Adrenal gland (tissue), 12 donors: Measurements from ENCODE around the gene KIDINS220. TPM values are rescaled to one million over a fixed set of nuclear protein-coding genes. Genes with fewer than 3 reads are reported as not detected.

ENCODE experiments used
- DNase-seq, 7 donors: peaks; one replicate each; pipeline ENCODE4 v3.0.0-alpha.2; 2019 to 2020
- H3K27ac ChIP-seq, 5 donors: fragments of 200-600 bp; sonication (generic) in 4 of 5; 1 replicate in 3 of 5; 2 replicates in 2 of 5; pipeline versions ENCODE4 v1.5.1 to v1.8.0; 2016 to 2020; ENCODE audit warnings: mild to moderate bottlenecking in 1 of 5
- H3K27me3 ChIP-seq: fragments of 200-600 bp; 2 replicates; pipeline ENCODE4 v1.8.0; 2021
- H3K36me3 ChIP-seq, 2 donors: fragments of 200-600 bp; replicated peaks in 1 of 2; 1 replicate in 1 of 2; 2 replicates in 1 of 2; pipeline versions ENCODE4 v1.5.1 to v1.8.0; 2018 to 2022
- H3K4me1 ChIP-seq, 2 donors: fragments of 200-600 bp; replicated peaks in 1 of 2; 1 replicate in 1 of 2; 2 replicates in 1 of 2; pipeline versions ENCODE4 v1.5.1 to v1.8.0; 2018 to 2021
- H3K4me3 ChIP-seq, 4 donors: fragments of 200-600 bp; sonication (generic) in 3 of 4; one replicate each; pipeline ENCODE4 v1.5.1; 2016 to 2018
- H3K9me3 ChIP-seq, 3 donors: fragments of 200-600 bp; sonication (generic) in 1 of 3; replicated peaks in 1 of 3; 1 replicate in 2 of 3; 2 replicates in 1 of 3; pipeline versions ENCODE4 v1.5.1 to v1.8.0; 2016 to 2021
- CTCF ChIP-seq, 6 experiments: fragments of 450-650 bp in 4 of 6; fragments of 200-600 bp in 2 of 6; sonication (generic) in 1 of 6; IDR thresholded peaks; 1 replicate in 5 of 6; 2 replicates in 1 of 6; pipeline versions ENCODE4 v1.5.1 to v1.8.0; 2016 to 2021; ENCODE audit warnings: antibody characterized with exemption in 6 of 6, mild to moderate bottlenecking in 2 of 6, moderate library complexity in 1 of 6
- POLR2A ChIP-seq, 2 donors: fragments of 450-650 bp; IDR thresholded peaks; one replicate each; pipeline ENCODE4 v1.6.1; 2017; ENCODE audit warnings: antibody characterized with exemption in 2 of 2, mild to moderate bottlenecking in 2 of 2, moderate library complexity in 1 of 2
- WGBS, 4 donors: extraction: QIAGEN DNeasy Blood & Tissue Kit in 2 of 4; methylation state at CpG; one replicate each; pipeline versions ENCODE4 v1.1.5 to v1.1.7; 2013 to 2017; 5-methylcytosine and 5-hydroxymethylcytosine counted together
- intact Hi-C, 2 donors: fragments of 100-400 bp; cut with DNase I; formaldehyde crosslinking; loops; one replicate each; pipeline versions ENCODE4 v1.14.1 to v1.15.0; 2022 to 2023
- polyA plus RNA-seq, 3 donors: library from polyadenylated mRNA; stranded (reverse); fragments of 200-250 nt in 2 of 3; fragments of 350-450 nt in 1 of 3; fragmentation: Illumina TruSeq in 1 of 3; extraction: RNeasy Lipid Tissue Mini Kit (QIAGEN cat#74804) in 1 of 3; gene quantifications; one replicate each; pipeline ENCODE4 v1.2.3, GENCODE V29; 2013 to 2014
- total RNA-seq, 9 donors: library from RNA; depleted of rRNA in 4 of 9; stranded (reverse); fragments of >200 nt in 4 of 9; fragments of 120-200 nt in 1 of 9; fragmentation: NEBNext Ultra II Directional in 1 of 9; extraction: Animal tissue kit (Norgen Biotek cat#: 25700) in 1 of 9; gene quantifications; one replicate each; pipeline versions ENCODE4 v1.1.0 to v1.2.4, GENCODE V29; 2013 to 2023
- donor health status: healthy with polysubstance abuse.
- donor health status: Bipolar disorder and iron deficiency.
- donor health status: DM: yes; HTN: yes; CAD: no.
- donor health status: DM: no; HTN: no; CAD: no.
- donor health status: DM: no; HTN: no; CAD: no.
- donor health status: DM: yes; HTN: yes; CAD: no.

The KIDINS220 gene
- total and polyA plus RNA-seq, 12 donors, result 17.1 to 162 (median 58.3) TPM

GRCh38 chr2:8752385-8752784 lies 85.0 kb downstream of the KIDINS220 start:
- Histone ChIP-seq H3K4me1 (no peaks in the 10 kb centered on the region), H3K4me3 (no peak overlapping the region), H3K27ac (no peak overlapping the region), H3K27me3 (no peaks in the 10 kb centered on the region), H3K36me3 (no peaks in the 10 kb centered on the region), H3K9me3 (no peaks in the 10 kb centered on the region)
- intact Hi-C loops, result loop anchor here in 1 of 2 donors (10.0 kb wide), 1 partner anchor 58 kb away; no protein-coding TSS in a partner anchor
- no peak for DNase-seq
- WGBS, 4 donors, result 95 to 98% (median 97%) methylated on average over 4 of the region's 4 CpGs
- TF ChIP-seq CTCF (IDR thresholded peaks at IDR 0.05), result no peak
- TF ChIP-seq POLR2A (IDR thresholded peaks at IDR 0.05), result no peak

GRCh38 chr2:8750221-8750620 lies 87.2 kb downstream of the KIDINS220 start:
- DNase-seq, result no peak
- TF ChIP-seq CTCF (IDR thresholded peaks at IDR 0.05) (no peak), POLR2A (IDR thresholded peaks at IDR 0.05) (no peak)
- intact Hi-C loops, result loop anchor here in 1 of 2 donors (10.0 kb wide), 1 partner anchor 55 kb away; no protein-coding TSS in a partner anchor
- Histone ChIP-seq H3K27ac (no peak overlapping the region), H3K36me3 (no peaks in the 10 kb centered on the region), H3K4me3 (no peak overlapping the region), H3K27me3 (no peaks in the 10 kb centered on the region), H3K9me3 (no peaks in the 10 kb centered on the region), H3K4me1 (no peaks in the 10 kb centered on the region)
- WGBS, 4 donors, result 86 to 90% (median 88%) methylated on average over 7 of the region's 7 CpGs

- no peak for TF ChIP-seq CTCF (IDR thresholded peaks at IDR 0.05)
- no peak for TF ChIP-seq POLR2A (IDR thresholded peaks at IDR 0.05)
- Histone ChIP-seq H3K4me3 (no peak overlapping the region), H3K9me3 (no peaks in the 10 kb centered on the region), H3K4me1 (no peaks in the 10 kb centered on the region), H3K27me3 (no peaks in the 10 kb centered on the region), H3K27ac (no peak overlapping the region), H3K36me3 (peaks cover 0 to 4% of the 10 kb centered on the region in 2 donors)
- intact Hi-C loops, result no loop called here
- WGBS, 4 donors, result 92 to 97% (median 95%) methylated on average over 6 of the region's 6 CpGs
- DNase-seq, result no peak
Measured at GRCh38 chr2:8743261-8743660, 94.2 kb downstream of the KIDINS220 start.

- TF ChIP-seq POLR2A (IDR thresholded peaks at IDR 0.05) (no peak), CTCF (IDR thresholded peaks at IDR 0.05) (no peak)
- Histone ChIP-seq H3K4me3 (no peak overlapping the region), H3K4me1 (peaks cover 0 to 10% of the 10 kb centered on the region in 2 donors), H3K9me3 (no peaks in the 10 kb centered on the region), H3K36me3 (peaks cover 0 to 4% of the 10 kb centered on the region in 2 donors), H3K27ac (no peak overlapping the region), H3K27me3 (no peaks in the 10 kb centered on the region)
- no peak for DNase-seq
- intact Hi-C loops, result no loop called here
- WGBS, 4 donors, result 89 to 90% (median 89%) methylated on average over 4 of the region's 4 CpGs
Measured at GRCh38 chr2:8740136-8740535, 97.3 kb downstream of the KIDINS220 start.
